GM13977 (cell line): Measurements from ENCODE around the gene PDCL3.

Experiments used
- DNase-seq: peaks from one replicate; pipeline ENCODE4 v3.0.0; 2012; ENCODE audit warnings: low spot score
- in situ Hi-C: fragments of 300-500 bp; cut with MboI; formaldehyde crosslinking; loops from one replicate; pipeline ENCODE4 v1.12.0; 2022; ENCODE audit warnings: low sequenced_read_pairs, low pct_unique_long_range_greater_than_20kb, mixed read lengths, inconsistent platforms; ENCODE audit not compliant: unreplicated experiment
- TF ChIP-seq, protein P1 (sequence below): IDR thresholded peaks from 2 replicates; pipeline ENCODE4 v1.5.1; 2012; ENCODE audit warnings: mild to moderate bottlenecking, control low read depth; ENCODE audit not compliant: insufficient read depth; ENCODE audit errors: extremely low read depth, missing control alignments

The PDCL3 gene

DNA sequence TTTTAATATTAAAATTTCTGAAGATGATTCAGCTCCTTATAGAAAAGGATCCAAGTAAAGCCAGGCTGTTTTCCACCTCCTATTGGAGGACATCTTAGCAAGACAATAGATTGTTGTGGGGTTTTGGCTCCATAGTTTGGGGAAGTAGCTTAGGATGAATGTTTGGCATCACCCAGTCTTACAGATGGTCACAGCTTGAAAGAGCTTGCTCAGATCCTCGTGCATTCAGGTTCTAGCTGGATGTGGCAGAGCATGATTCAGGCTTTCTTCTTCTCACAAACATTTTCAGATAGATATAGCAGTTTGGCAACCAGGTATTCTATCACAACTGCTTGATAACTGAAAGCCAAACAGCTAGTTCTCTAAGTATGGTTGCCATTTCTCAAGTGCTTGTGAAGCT is 23.6 kb upstream of the PDCL3 start:
- DNase-seq: no peak
- TF ChIP-seq, protein P1, sequence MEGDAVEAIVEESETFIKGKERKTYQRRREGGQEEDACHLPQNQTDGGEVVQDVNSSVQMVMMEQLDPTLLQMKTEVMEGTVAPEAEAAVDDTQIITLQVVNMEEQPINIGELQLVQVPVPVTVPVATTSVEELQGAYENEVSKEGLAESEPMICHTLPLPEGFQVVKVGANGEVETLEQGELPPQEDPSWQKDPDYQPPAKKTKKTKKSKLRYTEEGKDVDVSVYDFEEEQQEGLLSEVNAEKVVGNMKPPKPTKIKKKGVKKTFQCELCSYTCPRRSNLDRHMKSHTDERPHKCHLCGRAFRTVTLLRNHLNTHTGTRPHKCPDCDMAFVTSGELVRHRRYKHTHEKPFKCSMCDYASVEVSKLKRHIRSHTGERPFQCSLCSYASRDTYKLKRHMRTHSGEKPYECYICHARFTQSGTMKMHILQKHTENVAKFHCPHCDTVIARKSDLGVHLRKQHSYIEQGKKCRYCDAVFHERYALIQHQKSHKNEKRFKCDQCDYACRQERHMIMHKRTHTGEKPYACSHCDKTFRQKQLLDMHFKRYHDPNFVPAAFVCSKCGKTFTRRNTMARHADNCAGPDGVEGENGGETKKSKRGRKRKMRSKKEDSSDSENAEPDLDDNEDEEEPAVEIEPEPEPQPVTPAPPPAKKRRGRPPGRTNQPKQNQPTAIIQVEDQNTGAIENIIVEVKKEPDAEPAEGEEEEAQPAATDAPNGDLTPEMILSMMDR: no peak
- in situ Hi-C loops: no loop called here

DNA sequence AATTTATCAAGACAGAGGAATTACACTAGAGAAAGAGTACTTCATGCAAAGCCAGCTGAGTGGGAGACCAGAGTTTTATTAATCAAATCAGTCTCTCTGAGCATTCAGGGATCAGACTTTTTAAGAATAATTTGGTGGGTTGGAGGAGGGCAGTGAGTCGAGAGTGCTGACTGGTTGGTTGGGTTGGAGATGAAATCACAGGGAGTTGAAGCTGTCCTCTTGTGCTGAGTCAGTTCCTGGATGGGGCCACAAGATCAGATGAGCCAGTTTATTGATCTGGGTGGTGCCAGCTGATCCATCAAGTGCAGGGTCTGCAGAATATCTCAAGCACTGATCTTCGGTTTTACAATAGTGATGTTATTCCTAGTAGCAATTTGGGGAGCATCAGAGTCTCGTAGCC is 21.4 kb upstream of the PDCL3 start:
- TF ChIP-seq, protein P1: no peak
- no peak for DNase-seq
- in situ Hi-C loops: no loop called here

DNA sequence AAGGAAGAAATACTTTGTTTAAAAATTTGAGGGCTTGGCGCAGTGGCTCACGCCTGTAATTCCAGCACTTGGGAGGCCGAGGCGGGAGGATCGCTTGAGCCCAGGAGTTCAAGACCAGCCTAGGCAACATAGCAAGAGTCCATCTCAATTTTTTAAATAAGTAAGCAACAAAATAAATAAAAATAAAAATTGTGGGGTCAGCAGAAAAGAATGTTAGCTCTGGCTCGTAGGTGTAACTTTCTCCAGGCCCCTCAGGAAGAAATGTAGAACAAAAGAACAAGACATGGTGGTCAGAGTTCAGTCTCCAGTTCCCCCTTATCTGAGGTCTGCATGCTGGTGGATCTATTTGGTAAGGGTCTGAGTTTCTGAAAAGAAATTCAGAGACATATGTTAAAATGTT is 20.4 kb upstream of the PDCL3 start:
- in situ Hi-C loops: no loop called here
- no peak for DNase-seq
- TF ChIP-seq, protein P1: no peak

DNA sequence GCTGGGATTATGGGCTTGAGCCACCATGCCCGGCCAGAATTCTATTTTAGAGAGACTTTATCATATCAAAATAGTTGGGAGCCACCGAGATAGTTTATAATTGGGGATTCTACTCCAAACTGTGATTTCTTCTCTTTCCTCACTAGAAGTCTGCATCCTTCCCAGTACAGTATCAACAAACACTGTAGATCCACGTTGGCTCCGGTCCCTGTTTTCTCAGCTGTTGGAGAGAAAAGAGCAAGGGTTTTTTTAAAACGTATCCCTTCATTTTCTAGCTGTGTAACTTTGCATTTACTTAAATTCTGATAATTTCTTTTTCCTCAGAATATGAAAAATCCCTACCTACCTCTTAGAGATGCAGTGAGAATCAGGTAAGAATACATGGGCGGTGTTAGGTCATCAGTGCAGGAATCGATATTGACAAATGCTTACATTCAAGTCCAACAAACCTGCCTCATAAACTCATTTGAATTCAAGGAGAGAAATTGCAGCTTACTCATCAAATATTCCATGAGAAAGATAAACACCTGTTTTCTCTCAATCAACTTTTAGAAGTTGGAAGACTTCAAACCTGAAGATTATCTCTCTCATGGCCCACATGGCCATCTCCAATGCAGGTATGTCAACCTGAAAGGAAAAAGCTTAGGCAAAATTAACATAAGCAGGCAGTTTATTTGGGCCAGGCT is 17.7 kb upstream of the PDCL3 start:
- TF ChIP-seq, protein P1: no peak
- DNase-seq: no peak
- in situ Hi-C loops: no loop called here

DNA sequence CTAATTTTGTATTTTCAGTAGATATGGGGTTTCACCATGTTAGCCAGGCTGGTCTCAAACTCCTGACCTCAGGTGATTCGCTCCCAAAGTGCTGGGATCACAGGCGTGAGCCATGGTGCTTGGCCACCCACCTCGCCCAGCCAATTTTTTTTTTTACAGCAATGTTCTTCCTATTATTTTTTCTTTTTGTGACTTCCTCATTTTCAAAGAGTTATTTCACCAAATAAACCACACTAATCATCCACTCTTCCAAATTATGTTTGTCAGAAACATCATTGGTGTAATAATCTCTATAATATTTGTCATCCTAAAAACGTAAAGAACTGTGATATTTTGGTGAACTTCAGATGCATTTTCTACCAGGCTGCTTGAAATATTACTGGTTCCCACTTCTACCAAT is 16.3 kb upstream of the PDCL3 start:
- DNase-seq: no peak
- in situ Hi-C loops: no loop called here
- TF ChIP-seq, protein P1: no peak

DNA sequence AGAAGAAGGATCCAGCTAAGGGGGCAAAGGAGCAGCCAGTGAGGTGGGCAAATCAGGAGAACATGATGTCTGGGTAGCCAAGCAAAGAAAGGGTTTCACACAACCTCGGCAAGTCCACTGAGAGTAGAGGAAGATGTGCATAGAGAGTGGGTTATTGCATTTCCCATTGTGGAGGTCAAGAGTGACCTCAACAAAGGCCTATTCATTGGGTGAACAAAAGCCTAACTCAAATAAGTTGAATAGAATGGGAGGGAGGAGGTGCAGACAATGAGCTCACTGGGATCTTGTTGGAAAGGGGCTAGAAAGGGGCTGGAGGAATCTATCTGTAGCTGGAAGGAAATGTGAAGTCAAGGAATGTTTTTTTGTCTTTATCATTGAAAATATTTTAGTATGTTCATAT is 14.0 kb upstream of the PDCL3 start:
- no peak for DNase-seq
- in situ Hi-C loops: no loop called here
- TF ChIP-seq, protein P1: no peak
